Liver (tissue), 9 donors: ENCODE data around the gene POLR3GL. TPM values are rescaled to one million over a fixed set of nuclear protein-coding genes. Genes with fewer than 3 reads are reported as not detected.
"Not testable (repeated sequence)": the region's sequence is repeated elsewhere in the genome, so short reads cannot be mapped to it uniquely, and the experiment has no call there.

Experiments
- DNase-seq: peaks from one replicate; pipeline ENCODE4 v3.0.0-alpha.2; 2017; ENCODE audit warnings: low spot score
- H3K27ac ChIP-seq, 2 donors: one replicate each; pipeline ENCODE4 v1.7.0; 2013; ENCODE audit warnings: inconsistent platforms in 2 of 2, low read length in 2 of 2, control low read depth in 1 of 2, low read depth in 1 of 2, mild to moderate bottlenecking in 1 of 2
- H3K27me3 ChIP-seq, 4 donors: one replicate each; pipeline versions ENCODE4 v1.6.1 to v1.7.0; 2013; ENCODE audit warnings: low read length in 3 of 4, inconsistent platforms in 1 of 4, mild to moderate bottlenecking in 1 of 4, moderate library complexity in 1 of 4; ENCODE audit not compliant: control insufficient read depth in 4 of 4, insufficient read depth in 4 of 4
- H3K36me3 ChIP-seq, 4 donors: one replicate each; pipeline versions ENCODE4 v1.6.1 to v1.7.0; 2013; ENCODE audit warnings: low read length in 3 of 4, mild to moderate bottlenecking in 3 of 4, low read depth in 1 of 4, moderate library complexity in 1 of 4; ENCODE audit not compliant: control insufficient read depth in 4 of 4, insufficient read depth in 3 of 4
- H3K4me1 ChIP-seq, 4 donors: one replicate each; pipeline versions ENCODE4 v1.6.1 to v1.7.0; 2013; ENCODE audit warnings: low read length in 3 of 4, mild to moderate bottlenecking in 3 of 4, moderate library complexity in 1 of 4; ENCODE audit not compliant: control insufficient read depth in 4 of 4, insufficient read depth in 4 of 4
- H3K4me3 ChIP-seq, 3 donors: one replicate each; pipeline versions ENCODE4 v1.6.1 to v1.7.0; 2013; ENCODE audit warnings: low read length in 3 of 3, control low read depth in 1 of 3, low read depth in 1 of 3, mild to moderate bottlenecking in 1 of 3
- H3K9ac ChIP-seq, 2 donors: one replicate each; pipeline ENCODE4 v1.7.0; 2013; ENCODE audit warnings: low read length in 2 of 2, mild to moderate bottlenecking in 2 of 2, moderate library complexity in 2 of 2, control low read depth in 1 of 2, low read depth in 1 of 2
- H3K9me3 ChIP-seq, 4 donors: one replicate each; pipeline versions ENCODE4 v1.6.1 to v1.7.0; 2013; ENCODE audit warnings: low read length in 3 of 4; ENCODE audit not compliant: control insufficient read depth in 4 of 4
- EGR1 ChIP-seq, 2 donors: IDR thresholded peaks; 2 replicates each; pipeline ENCODE4 v1.6.1; 2016 to 2018; ENCODE audit warnings: antibody characterized with exemption in 2 of 2, low read depth in 2 of 2
- FOXA1 ChIP-seq: IDR thresholded peaks from 2 replicates; pipeline ENCODE4 v1.6.1; 2016; ENCODE audit warnings: antibody characterized with exemption
- FOXA2 ChIP-seq: IDR thresholded peaks from 2 replicates; pipeline ENCODE4 v1.6.1; 2016; ENCODE audit warnings: antibody characterized with exemption
- GABPA ChIP-seq, 2 donors: IDR thresholded peaks in 1 of 2; conservative IDR thresholded peaks in 1 of 2; 2 replicates each; pipeline ENCODE4 v1.6.1; 2016; ENCODE audit warnings: antibody characterized with exemption in 2 of 2, mild to moderate bottlenecking in 1 of 2, moderate library complexity in 1 of 2
- HNF4A ChIP-seq, 2 donors: conservative IDR thresholded peaks; 2 replicates each; pipeline ENCODE4 v1.6.1; 2016; ENCODE audit warnings: antibody characterized with exemption in 2 of 2, mild to moderate bottlenecking in 2 of 2
- NR2F2 ChIP-seq: IDR thresholded peaks from 2 replicates; pipeline ENCODE4 v1.6.1; 2016; ENCODE audit warnings: antibody characterized with exemption
- RAD21 ChIP-seq, 2 donors: IDR thresholded peaks; 2 replicates each; pipeline ENCODE4 v1.6.1; 2016; ENCODE audit warnings: antibody characterized with exemption in 2 of 2, mild to moderate bottlenecking in 2 of 2
- RXRA ChIP-seq, 2 donors: IDR thresholded peaks; 2 replicates each; pipeline ENCODE4 v1.6.1; 2017 to 2018; ENCODE audit warnings: antibody characterized with exemption in 2 of 2, mild to moderate bottlenecking in 1 of 2
- SP1 ChIP-seq: IDR thresholded peaks from 2 replicates; pipeline ENCODE4 v1.6.1; 2018; ENCODE audit warnings: antibody characterized with exemption, mild to moderate bottlenecking
- YY1 ChIP-seq: IDR thresholded peaks from 2 replicates; pipeline ENCODE4 v1.6.1; 2016; ENCODE audit warnings: antibody characterized with exemption, mild to moderate bottlenecking
- WGBS: extraction: QIAGEN DNeasy Blood & Tissue Kit; methylation state at CpG from one replicate; pipeline ENCODE4 v1.1.7; 2013; 5-methylcytosine and 5-hydroxymethylcytosine counted together
- polyA plus RNA-seq, 2 donors: library from polyadenylated mRNA; stranded (reverse) in 1 of 2; unstranded in 1 of 2; fragments of 200-250 nt in 1 of 2; fragments of >200 nt in 1 of 2; fragmentation: Nextera tagmentation in 1 of 2; extraction: Ambion mirVana in 1 of 2; gene quantifications; one replicate each; pipeline versions ENCODE4 v1.2.1 to v1.2.3, GENCODE V29; 2013 to 2015
- total RNA-seq, 2 donors: library from RNA; depleted of rRNA; stranded (reverse); fragments of >200 nt; gene quantifications; one replicate each; pipeline ENCODE4 v1.2.3, GENCODE V29; 2014
- TF ChIP-seq, protein P1 (sequence below): fragments of 150-350 bp; IDR thresholded peaks from 2 replicates; pipeline ENCODE4 v1.5.1; 2017; ENCODE audit warnings: improper control_type of control experiment, low read depth, low read length; ENCODE audit not compliant: missing input control
- TF ChIP-seq, protein P2 (sequence below): IDR thresholded peaks from 2 replicates; pipeline ENCODE4 v1.6.1; 2016; ENCODE audit warnings: antibody characterized with exemption
- TF ChIP-seq, protein P3 (sequence below): IDR thresholded peaks from 2 replicates; pipeline ENCODE4 v1.6.1; 2016; ENCODE audit warnings: antibody characterized with exemption
- donor health status: healthy.
- donor health status: healthy.
- donor health status: healthy.
- donor health status: healthy.
- donor health status: healthy.

The POLR3GL gene
- total and polyA plus RNA-seq, 4 donors, result 11.9 to 23.4 (median 16.2) TPM

DNA sequence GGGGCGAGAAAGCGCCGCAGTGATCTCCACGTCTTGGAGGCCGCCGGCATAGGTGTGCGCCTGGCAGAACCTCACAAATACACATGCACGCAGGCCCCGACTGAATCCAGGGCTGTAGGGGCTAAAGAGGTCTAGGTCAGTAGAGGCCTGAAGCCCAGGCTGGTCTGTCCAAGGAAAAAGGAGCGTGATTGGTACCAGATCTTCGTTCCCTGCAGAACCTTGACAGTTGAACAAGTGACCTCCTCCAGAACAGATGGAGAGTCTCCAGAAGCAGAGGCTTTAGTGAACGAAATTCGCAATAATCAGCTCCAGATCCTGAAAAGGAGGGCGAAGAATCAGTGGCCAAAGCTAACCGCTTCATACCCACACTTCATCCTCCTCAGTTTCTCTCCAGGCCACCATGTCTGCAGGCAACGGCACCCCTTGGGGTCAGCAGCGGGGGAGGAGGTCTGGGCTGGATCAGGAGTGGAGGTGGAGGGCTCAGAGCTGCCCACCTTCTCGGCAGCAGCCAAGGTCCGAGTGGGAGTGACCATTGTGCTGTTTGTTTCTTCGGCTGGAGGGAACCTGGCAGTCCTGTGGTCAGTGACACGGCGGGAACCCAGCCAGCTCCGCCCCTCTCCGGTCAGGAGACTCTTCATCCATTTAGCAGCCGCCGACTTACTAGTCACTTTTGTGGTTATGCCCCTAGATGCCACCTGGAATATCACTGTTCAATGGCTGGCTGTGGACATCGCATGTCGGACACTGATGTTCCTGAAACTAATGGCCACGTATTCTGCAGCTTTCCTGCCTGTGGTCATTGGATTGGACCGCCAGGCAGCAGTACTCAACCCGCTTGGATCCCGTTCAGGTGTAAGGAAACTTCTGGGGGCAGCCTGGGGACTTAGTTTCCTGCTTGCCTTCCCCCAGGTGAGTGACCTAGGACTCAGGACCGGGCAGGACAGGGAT is 45.2 kb upstream of the POLR3GL start:
- Histone ChIP-seq H3K27ac (peak overlapping the region; percentile 66 to 93), H3K4me3 (peak overlapping the region; percentile 74 to 96 (median 95)), H3K4me1 (peaks cover 8 to 25% (median 17%) of the 10 kb centered on the region in 4 donors), H3K36me3 (peaks cover 3 to 9% (median 4%) of the 10 kb centered on the region in 4 donors), H3K27me3 (no peaks in the 10 kb centered on the region), H3K9me3 (no peaks in the 10 kb centered on the region), H3K9ac (peak overlapping the region; percentile 14 to 75)
- peak in 1 of 2 donors; percentile 31 for TF ChIP-seq RAD21 (IDR thresholded peaks at IDR 0.05)
- TF ChIP-seq, protein P1, sequence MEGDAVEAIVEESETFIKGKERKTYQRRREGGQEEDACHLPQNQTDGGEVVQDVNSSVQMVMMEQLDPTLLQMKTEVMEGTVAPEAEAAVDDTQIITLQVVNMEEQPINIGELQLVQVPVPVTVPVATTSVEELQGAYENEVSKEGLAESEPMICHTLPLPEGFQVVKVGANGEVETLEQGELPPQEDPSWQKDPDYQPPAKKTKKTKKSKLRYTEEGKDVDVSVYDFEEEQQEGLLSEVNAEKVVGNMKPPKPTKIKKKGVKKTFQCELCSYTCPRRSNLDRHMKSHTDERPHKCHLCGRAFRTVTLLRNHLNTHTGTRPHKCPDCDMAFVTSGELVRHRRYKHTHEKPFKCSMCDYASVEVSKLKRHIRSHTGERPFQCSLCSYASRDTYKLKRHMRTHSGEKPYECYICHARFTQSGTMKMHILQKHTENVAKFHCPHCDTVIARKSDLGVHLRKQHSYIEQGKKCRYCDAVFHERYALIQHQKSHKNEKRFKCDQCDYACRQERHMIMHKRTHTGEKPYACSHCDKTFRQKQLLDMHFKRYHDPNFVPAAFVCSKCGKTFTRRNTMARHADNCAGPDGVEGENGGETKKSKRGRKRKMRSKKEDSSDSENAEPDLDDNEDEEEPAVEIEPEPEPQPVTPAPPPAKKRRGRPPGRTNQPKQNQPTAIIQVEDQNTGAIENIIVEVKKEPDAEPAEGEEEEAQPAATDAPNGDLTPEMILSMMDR, result peak; percentile 6
- peak in 1 of 2 donors; percentile 40 for TF ChIP-seq RXRA (IDR thresholded peaks at IDR 0.05)
- no peak for TF ChIP-seq NR2F2
- peak; percentile 59 for TF ChIP-seq YY1
- TF ChIP-seq, protein P2, sequence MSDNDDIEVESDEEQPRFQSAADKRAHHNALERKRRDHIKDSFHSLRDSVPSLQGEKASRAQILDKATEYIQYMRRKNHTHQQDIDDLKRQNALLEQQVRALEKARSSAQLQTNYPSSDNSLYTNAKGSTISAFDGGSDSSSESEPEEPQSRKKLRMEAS, result no peak
- peak; percentile 68 for DNase-seq
- 2% methylated on average over 33 of the region's 33 CpGs for WGBS

DNA sequence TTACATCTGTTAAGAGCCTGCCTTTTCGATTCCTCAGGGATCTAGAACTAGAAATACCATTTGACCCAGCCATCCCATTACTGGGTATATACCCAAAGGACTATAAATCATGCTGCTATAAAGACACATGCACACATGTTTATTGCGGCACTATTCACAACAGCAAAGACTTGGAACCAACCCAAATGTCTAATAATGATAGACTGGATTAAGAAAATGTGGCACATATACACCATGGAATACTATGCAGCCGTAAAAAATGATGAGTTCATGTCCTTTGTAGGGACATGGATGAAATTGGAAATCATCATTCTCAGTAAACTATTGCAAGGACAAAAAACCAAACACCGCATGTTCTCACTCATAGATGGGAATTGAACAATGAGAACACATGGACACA is 44.2 kb upstream of the POLR3GL start:
- peaks cover 8 to 25% (median 17%) of the 10 kb centered on the region in 4 donors for H3K4me1 ChIP-seq
- not testable (repeated sequence) for H3K4me3 ChIP-seq, DNase-seq, H3K27ac ChIP-seq, H3K9me3 ChIP-seq, H3K36me3 ChIP-seq, H3K9ac ChIP-seq, H3K27me3 ChIP-seq
- WGBS, result 90% methylated on average over 2 of the region's 4 CpGs

DNA sequence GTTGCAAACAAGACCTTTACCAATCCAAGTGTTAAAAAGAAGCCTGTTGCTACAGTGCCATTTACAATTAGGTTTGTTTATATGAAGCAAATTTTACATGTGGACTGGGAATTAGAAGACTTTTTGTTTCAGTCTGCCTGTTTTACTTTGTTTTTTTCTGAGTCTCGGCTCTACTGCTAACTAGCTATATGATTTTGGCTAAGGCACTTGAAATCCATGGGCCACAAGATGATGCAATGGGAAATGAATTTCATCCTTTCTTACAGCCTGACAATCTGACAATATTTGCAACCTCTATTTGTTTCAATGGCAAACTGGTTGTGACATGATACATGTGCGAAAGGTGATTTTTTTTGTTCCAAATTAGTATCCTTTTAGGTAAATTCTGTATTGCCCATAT is 42.2 kb upstream of the POLR3GL start:
- no peak overlapping the region for H3K4me3 ChIP-seq
- no peaks in the 10 kb centered on the region for H3K27me3 ChIP-seq
- no peak overlapping the region for H3K9ac ChIP-seq
- no peak overlapping the region for H3K27ac ChIP-seq
- no peak for TF ChIP-seq RAD21 (IDR thresholded peaks at IDR 0.05)
- TF ChIP-seq, protein P2, result no peak
- peaks cover 0 to 2% (median 2%) of the 10 kb centered on the region in 4 donors for H3K36me3 ChIP-seq
- 90% methylated on average over 2 of the region's 2 CpGs for WGBS
- DNase-seq, result no peak
- H3K4me1 ChIP-seq, result peaks cover 8 to 30% (median 23%) of the 10 kb centered on the region in 4 donors
- no peaks in the 10 kb centered on the region for H3K9me3 ChIP-seq

DNA sequence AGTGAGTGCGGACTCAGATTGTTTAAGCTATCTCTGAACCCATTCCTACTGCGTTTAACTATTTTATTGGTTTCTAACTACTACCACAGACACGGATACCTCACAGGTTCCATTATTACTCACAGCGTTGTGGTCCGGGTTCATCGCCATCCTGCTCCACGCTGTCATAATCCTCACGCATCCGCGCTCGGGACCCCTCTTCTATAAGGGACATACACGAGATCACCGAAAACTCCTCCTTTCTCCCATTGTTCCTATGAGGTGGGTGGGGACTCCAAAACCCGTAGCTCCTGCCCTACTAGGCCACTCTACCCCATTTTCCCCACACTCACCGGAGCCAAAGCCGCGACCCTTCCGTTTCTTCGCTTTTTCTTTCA is 37.8 kb upstream of the POLR3GL start:
- H3K36me3 ChIP-seq, result peaks cover 0 to 3% (median 2%) of the 10 kb centered on the region in 4 donors
- H3K27ac ChIP-seq, result peak overlapping the region; percentile 95 to 96
- H3K4me1 ChIP-seq, result peaks cover 0 to 9% (median 6%) of the 10 kb centered on the region in 4 donors
- WGBS, result 9% methylated on average over 19 of the region's 19 CpGs
- no peaks in the 10 kb centered on the region for H3K9me3 ChIP-seq
- no peak for DNase-seq
- no peaks in the 10 kb centered on the region for H3K27me3 ChIP-seq
- peak overlapping the region; percentile 66 to 96 (median 88) for H3K4me3 ChIP-seq
- peak overlapping the region; percentile 92 to 100 for H3K9ac ChIP-seq
- TF ChIP-seq SP1, result no peak
- TF ChIP-seq, protein P3, sequence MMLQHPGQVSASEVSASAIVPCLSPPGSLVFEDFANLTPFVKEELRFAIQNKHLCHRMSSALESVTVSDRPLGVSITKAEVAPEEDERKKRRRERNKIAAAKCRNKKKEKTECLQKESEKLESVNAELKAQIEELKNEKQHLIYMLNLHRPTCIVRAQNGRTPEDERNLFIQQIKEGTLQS, result no peak
- no peak for TF ChIP-seq HNF4A (conservative IDR thresholded peaks at IDR 0.05)
- no peak for TF ChIP-seq RXRA (IDR thresholded peaks at IDR 0.05)
- TF ChIP-seq EGR1 (IDR thresholded peaks at IDR 0.05; ENCODE audit: low read depth in 2 of 2), result no peak
- no peak for TF ChIP-seq GABPA (IDR thresholded peaks at IDR 0.05 in 1 of 2, conservative IDR thresholded peaks at IDR 0.05 in 1 of 2)
- no peak for TF ChIP-seq FOXA2
- TF ChIP-seq FOXA1, result no peak
- no peak for TF ChIP-seq RAD21 (IDR thresholded peaks at IDR 0.05)
